Thoracic aorta (tissue), 2 donors: ENCODE results near the gene PHIP. TPM values are rescaled to one million over a fixed set of nuclear protein-coding genes. Genes with fewer than 3 reads are reported as not detected.

Source experiments
- ATAC-seq: fragments of 150-250 bp; one replicate; pipeline ENCODE4 v1.8.0; 2017; ENCODE audit warnings: low read depth; ENCODE audit not compliant: insufficient number of reproducible peaks, low FRiP score
- DNase-seq: peaks from one replicate; pipeline ENCODE4 v3.0.0-alpha.2; 2020; ENCODE audit warnings: low spot score
- H3K27ac ChIP-seq, 2 donors: fragments of 200-600 bp; sonication (generic); 1 replicate in 1 of 2; 2 replicates in 1 of 2; pipeline ENCODE4 v1.5.1; 2016; ENCODE audit warnings: mild to moderate bottlenecking in 2 of 2, moderate library complexity in 2 of 2
- H3K27me3 ChIP-seq: fragments of 200-600 bp; sonication (generic); replicated peaks from 2 replicates; pipeline ENCODE4 v1.6.0; 2016; ENCODE audit warnings: mild to moderate bottlenecking; ENCODE audit not compliant: insufficient read depth
- H3K36me3 ChIP-seq: fragments of 200-600 bp; sonication (generic); one replicate; pipeline ENCODE4 v1.5.1; 2016
- H3K4me1 ChIP-seq, 2 donors: fragments of 200-600 bp; sonication (generic); 1 replicate in 1 of 2; 2 replicates in 1 of 2; pipeline versions ENCODE4 v1.5.1 to v1.6.0; 2016; ENCODE audit warnings: low read depth in 2 of 2, mild to moderate bottlenecking in 1 of 2; ENCODE audit not compliant: control insufficient read depth in 1 of 2
- H3K4me3 ChIP-seq: fragments of 200-600 bp; sonication (generic); 2 replicates; pipeline ENCODE4 v1.5.1; 2016; ENCODE audit warnings: mild to moderate bottlenecking
- H3K9me3 ChIP-seq: fragments of 200-600 bp; sonication (generic); 2 replicates; pipeline ENCODE4 v1.5.1; 2016
- CTCF ChIP-seq: fragments of 200-600 bp; sonication (generic); IDR thresholded peaks from one replicate; pipeline ENCODE4 v1.5.1; 2019; ENCODE audit warnings: antibody characterized with exemption
- total RNA-seq, 2 donors: library from RNA; depleted of rRNA; stranded (reverse); fragments of >200 nt; gene quantifications; one replicate each; pipeline versions ENCODE4 v1.1.0 to v1.2.3, GENCODE V29; 2016

The PHIP gene
- total RNA-seq, 2 donors from 2014 or later: 25.0 to 35.6 TPM

GRCh38 chr6:79065232-79065631 lies 12.8 kb downstream of the PHIP start:
- Histone ChIP-seq H3K9me3 (no peaks in the 10 kb centered on the region), H3K27me3 (no peaks in the 10 kb centered on the region), H3K27ac (no peak overlapping the region), H3K4me1 (peaks cover 35 to 42% of the 10 kb centered on the region in 2 donors), H3K4me3 (no peak overlapping the region), H3K36me3 (no peaks in the 10 kb centered on the region)
- TF ChIP-seq CTCF: no peak
- no peak for ATAC-seq
- DNase-seq: no peak

- ATAC-seq (no peak), DNase-seq (no peak)
- Histone ChIP-seq H3K36me3 (no peaks in the 10 kb centered on the region), H3K4me3 (no peak overlapping the region), H3K9me3 (no peaks in the 10 kb centered on the region), H3K27ac (no peak overlapping the region), H3K27me3 (no peaks in the 10 kb centered on the region), H3K4me1 (peaks cover 30 to 37% of the 10 kb centered on the region in 2 donors)
- no peak for TF ChIP-seq CTCF
These were observed 13.4 kb downstream of the PHIP start for GRCh38 chr6:79064635-79065034.

GRCh38 chr6:79062708-79063107 lies 15.3 kb downstream of the PHIP start:
- H3K4me3 ChIP-seq: no peak overlapping the region
- ATAC-seq: no peak
- H3K4me1 ChIP-seq: peaks cover 18 to 30% of the 10 kb centered on the region in 2 donors
- H3K9me3 ChIP-seq: no peaks in the 10 kb centered on the region
- no peaks in the 10 kb centered on the region for H3K27me3 ChIP-seq
- H3K27ac ChIP-seq: no peak overlapping the region
- H3K36me3 ChIP-seq: no peaks in the 10 kb centered on the region
- no peak for DNase-seq
- no peak for TF ChIP-seq CTCF

- Histone ChIP-seq H3K4me1 (peaks cover under 1 to 6% of the 10 kb centered on the region in 2 donors), H3K9me3 (no peaks in the 10 kb centered on the region), H3K27ac (no peak overlapping the region), H3K36me3 (peaks cover 2% of the 10 kb centered on the region), H3K27me3 (no peaks in the 10 kb centered on the region), H3K4me3 (no peak overlapping the region)
- TF ChIP-seq CTCF: no peak
- DNase-seq (no peak), ATAC-seq (no peak)
These were observed 20.3 kb downstream of the PHIP start for GRCh38 chr6:79057746-79058145.

GRCh38 chr6:79056226-79056625 lies 21.8 kb downstream of the PHIP start:
- TF ChIP-seq CTCF: no peak
- no peak overlapping the region for H3K4me3 ChIP-seq
- ATAC-seq: no peak
- no peak for DNase-seq
- H3K9me3 ChIP-seq: no peaks in the 10 kb centered on the region
- H3K27ac ChIP-seq: no peak overlapping the region
- H3K27me3 ChIP-seq: no peaks in the 10 kb centered on the region
- H3K4me1 ChIP-seq: no peaks in the 10 kb centered on the region
- H3K36me3 ChIP-seq: peaks cover 5% of the 10 kb centered on the region
